ENCODE data around the gene GNG4.

- no peak for TF ChIP-seq EZH2 (IDR thresholded peaks at IDR 0.05; ENCODE audit: insufficient read depth, poor library complexity, severe bottlenecking)
- TF ChIP-seq EZH2phosphoT487 (IDR thresholded peaks at IDR 0.05; ENCODE audit: insufficient read depth, low read depth), result no peak
Measured at GRCh38 chr1:235637756-235638534, 11.6 kb downstream of the GNG4 start.

All from GM23248 (cell line).